ENCODE measurements around the gene TIMM44. TPM values are rescaled to one million over a fixed set of nuclear protein-coding genes. Genes with fewer than 3 reads are reported as not detected.

The TIMM44 gene
- total RNA-seq, 1 experiment from 2014 or later, result 114 TPM

DNA sequence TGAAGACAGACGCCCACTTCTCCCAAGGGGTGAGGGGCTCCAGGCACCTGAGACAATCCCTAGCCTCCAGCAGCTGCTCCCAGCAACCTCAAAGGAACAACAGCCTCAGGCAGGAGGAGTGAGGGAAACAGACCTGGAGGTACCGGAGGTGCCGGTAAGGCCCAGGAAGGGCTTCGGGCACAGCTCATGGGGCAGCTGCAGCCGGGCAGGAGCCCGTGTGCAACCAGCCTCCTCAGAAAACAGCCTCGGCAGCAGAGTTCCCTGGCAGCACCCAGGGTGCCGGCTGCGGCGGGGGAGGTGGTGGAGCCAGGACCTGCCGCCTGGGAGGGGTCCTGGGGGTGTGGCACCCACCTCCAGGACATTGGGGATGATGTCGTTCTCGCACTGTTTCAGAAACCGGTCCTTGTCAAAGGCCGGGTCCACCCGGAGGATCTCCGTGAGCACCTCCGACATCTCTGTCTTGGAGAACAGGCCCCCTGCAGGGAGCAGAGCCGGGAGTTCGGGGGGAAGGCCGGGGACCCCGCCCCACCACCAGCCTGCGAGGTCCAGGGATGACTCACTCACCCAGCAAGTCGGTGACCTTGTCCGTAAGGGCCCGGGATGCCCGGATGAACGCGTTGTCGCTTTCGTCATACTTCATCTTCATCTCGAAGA, 11.1 kb downstream of the TIMM44 start:
- Histone ChIP-seq H2AFZ (ENCODE audit: low read length) (no peak overlapping the region), H3K14ac (ENCODE audit: insufficient read depth, low read length) (no peak overlapping the region), H2BK120ac (ENCODE audit: low read depth, low read length, poor library complexity, severe bottlenecking) (no peak overlapping the region), H3K56ac (ENCODE audit: insufficient read length, low read depth, low read length) (no peak overlapping the region), H3K18ac (ENCODE audit: insufficient read length, low read depth, low read length) (no peak overlapping the region), H3K4ac (ENCODE audit: low read depth, low read length) (no peak overlapping the region), H4K5ac (ENCODE audit: insufficient read length, low read depth, low read length) (no peak overlapping the region), H2AK5ac (ENCODE audit: insufficient read length, low read length) (no peak overlapping the region), H3K4me2 (ENCODE audit: insufficient read depth, insufficient read length, low read length) (no peak overlapping the region), H2BK12ac (ENCODE audit: insufficient read length, low read depth, low read length) (no peak overlapping the region), H4K8ac (replicated peaks; ENCODE audit: insufficient read length, low read depth, low read length) (no peak overlapping the region), H3K79me2 (ENCODE audit: insufficient read depth, low read length) (no peaks in the 10 kb centered on the region), H2BK15ac (ENCODE audit: low read depth, low read length) (no peak overlapping the region), H4K20me1 (ENCODE audit: control insufficient read depth, insufficient read depth, insufficient read length) (no peaks in the 10 kb centered on the region), H3K27ac (ENCODE audit: insufficient read length, low read depth, low read length) (no peak overlapping the region), H3T11ph (ENCODE audit: low read length) (no peak overlapping the region), H3K79me1 (ENCODE audit: insufficient read depth, low read depth, low read length, poor library complexity, severe bottlenecking) (no peaks in the 10 kb centered on the region), H4K91ac (ENCODE audit: insufficient read length, low read depth, low read length) (no peak overlapping the region), H3K23me2 (ENCODE audit: insufficient read length, low read depth, low read length, poor library complexity, severe bottlenecking) (no peaks in the 10 kb centered on the region), H2BK5ac (ENCODE audit: insufficient read length, low read length) (no peak overlapping the region), H3K23ac (ENCODE audit: insufficient read length, low read depth, low read length) (no peak overlapping the region), H3K27me3 (ENCODE audit: insufficient read depth, low read length) (no peaks in the 10 kb centered on the region), H3K9ac (ENCODE audit: extremely low read depth, insufficient read length, low read length) (no peak overlapping the region), H3K4me1 (ENCODE audit: insufficient read depth, low read length) (no peaks in the 10 kb centered on the region), H3K9me3 (ENCODE audit: control insufficient read depth, low read depth, low read length) (no peaks in the 10 kb centered on the region), H2BK20ac (ENCODE audit: low read depth, low read length, poor library complexity, severe bottlenecking) (no peak overlapping the region)
- WGBS (ENCODE audit: extremely low coverage, insufficient read length, low lambda C conversion rate), result no CpG with 5 or more reads among the region's 32 CpGs
- peaks cover 0 to 4% of the 10 kb centered on the region in 2 experiments; a peak in 1 of 4 replicates for H3K4me1 Mint-ChIP-seq
- TF ChIP-seq, protein P1, sequence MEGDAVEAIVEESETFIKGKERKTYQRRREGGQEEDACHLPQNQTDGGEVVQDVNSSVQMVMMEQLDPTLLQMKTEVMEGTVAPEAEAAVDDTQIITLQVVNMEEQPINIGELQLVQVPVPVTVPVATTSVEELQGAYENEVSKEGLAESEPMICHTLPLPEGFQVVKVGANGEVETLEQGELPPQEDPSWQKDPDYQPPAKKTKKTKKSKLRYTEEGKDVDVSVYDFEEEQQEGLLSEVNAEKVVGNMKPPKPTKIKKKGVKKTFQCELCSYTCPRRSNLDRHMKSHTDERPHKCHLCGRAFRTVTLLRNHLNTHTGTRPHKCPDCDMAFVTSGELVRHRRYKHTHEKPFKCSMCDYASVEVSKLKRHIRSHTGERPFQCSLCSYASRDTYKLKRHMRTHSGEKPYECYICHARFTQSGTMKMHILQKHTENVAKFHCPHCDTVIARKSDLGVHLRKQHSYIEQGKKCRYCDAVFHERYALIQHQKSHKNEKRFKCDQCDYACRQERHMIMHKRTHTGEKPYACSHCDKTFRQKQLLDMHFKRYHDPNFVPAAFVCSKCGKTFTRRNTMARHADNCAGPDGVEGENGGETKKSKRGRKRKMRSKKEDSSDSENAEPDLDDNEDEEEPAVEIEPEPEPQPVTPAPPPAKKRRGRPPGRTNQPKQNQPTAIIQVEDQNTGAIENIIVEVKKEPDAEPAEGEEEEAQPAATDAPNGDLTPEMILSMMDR (conservative IDR thresholded peaks at IDR 0.05), result no peak
- DNase-seq, result no peak
- no peak overlapping the region for H3K4me3 Mint-ChIP-seq
- peaks cover 23 to 76% (median 55%) of the 10 kb centered on the region in 3 experiments; a peak in 6 of 7 replicates for H3K36me3 Mint-ChIP-seq (ENCODE audit: insufficient read depth in 1 of 3, low read depth in 3 of 3)
- H3K27me3 Mint-ChIP-seq (ENCODE audit: low read depth), result no peaks in the 10 kb centered on the region
- no peak overlapping the region for H3K27ac Mint-ChIP-seq
- no peaks in the 10 kb centered on the region for H3K9me3 Mint-ChIP-seq
